Fibroblast of the aortic adventitia (primary cell): ENCODE results near the gene SETD7. TPM values are rescaled to one million over a fixed set of nuclear protein-coding genes. Genes with fewer than 3 reads are reported as not detected.

ENCODE experiments used
- DNase-seq: peaks from one replicate; pipeline ENCODE4 v3.0.0-alpha.2; 2010; ENCODE audit warnings: low read depth
- H3K4me3 ChIP-seq: 2 replicates; pipeline ENCODE4 v1.5.1; 2011; ENCODE audit warnings: low read depth, mild to moderate bottlenecking, control low read depth, low read length, moderate library complexity
- total RNA-seq: library from RNA; depleted of rRNA; stranded (reverse); fragments of >200 nt; gene quantifications from 2 replicates; pipeline ENCODE4 v1.2.3, GENCODE V29; 2012; ENCODE audit warnings: low replicate concordance
- TF ChIP-seq, protein P1 (sequence below): IDR thresholded peaks from 2 replicates; pipeline ENCODE4 v1.5.1; 2011; ENCODE audit warnings: mild to moderate bottlenecking, low read length, control low read depth, inconsistent platforms; ENCODE audit not compliant: insufficient read depth

SETD7 gene
- total RNA-seq, 1 donor: 80.3 TPM

DNA sequence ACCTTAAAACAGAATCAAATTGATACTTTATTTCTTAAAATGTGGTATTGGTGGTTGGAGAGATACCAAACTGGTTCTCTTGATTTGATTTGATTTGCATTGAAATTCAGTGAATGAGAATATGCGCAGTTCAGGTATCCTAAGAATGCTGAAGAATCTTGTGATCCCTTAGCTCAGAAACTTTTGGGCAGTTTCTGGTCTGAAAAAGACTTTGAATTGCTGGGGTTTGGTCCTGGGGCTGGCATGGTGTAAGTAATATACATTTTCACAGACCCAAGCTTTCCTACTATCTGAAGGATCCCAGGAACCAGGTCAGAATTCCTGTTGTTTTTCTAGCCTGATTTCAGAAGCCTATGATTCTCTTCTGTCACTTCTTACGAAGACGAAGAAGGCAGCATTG lies 95.5 kb downstream of the SETD7 start:
- TF ChIP-seq, protein P1, sequence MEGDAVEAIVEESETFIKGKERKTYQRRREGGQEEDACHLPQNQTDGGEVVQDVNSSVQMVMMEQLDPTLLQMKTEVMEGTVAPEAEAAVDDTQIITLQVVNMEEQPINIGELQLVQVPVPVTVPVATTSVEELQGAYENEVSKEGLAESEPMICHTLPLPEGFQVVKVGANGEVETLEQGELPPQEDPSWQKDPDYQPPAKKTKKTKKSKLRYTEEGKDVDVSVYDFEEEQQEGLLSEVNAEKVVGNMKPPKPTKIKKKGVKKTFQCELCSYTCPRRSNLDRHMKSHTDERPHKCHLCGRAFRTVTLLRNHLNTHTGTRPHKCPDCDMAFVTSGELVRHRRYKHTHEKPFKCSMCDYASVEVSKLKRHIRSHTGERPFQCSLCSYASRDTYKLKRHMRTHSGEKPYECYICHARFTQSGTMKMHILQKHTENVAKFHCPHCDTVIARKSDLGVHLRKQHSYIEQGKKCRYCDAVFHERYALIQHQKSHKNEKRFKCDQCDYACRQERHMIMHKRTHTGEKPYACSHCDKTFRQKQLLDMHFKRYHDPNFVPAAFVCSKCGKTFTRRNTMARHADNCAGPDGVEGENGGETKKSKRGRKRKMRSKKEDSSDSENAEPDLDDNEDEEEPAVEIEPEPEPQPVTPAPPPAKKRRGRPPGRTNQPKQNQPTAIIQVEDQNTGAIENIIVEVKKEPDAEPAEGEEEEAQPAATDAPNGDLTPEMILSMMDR: no peak
- no peak for DNase-seq
- no peak overlapping the region for H3K4me3 ChIP-seq

DNA sequence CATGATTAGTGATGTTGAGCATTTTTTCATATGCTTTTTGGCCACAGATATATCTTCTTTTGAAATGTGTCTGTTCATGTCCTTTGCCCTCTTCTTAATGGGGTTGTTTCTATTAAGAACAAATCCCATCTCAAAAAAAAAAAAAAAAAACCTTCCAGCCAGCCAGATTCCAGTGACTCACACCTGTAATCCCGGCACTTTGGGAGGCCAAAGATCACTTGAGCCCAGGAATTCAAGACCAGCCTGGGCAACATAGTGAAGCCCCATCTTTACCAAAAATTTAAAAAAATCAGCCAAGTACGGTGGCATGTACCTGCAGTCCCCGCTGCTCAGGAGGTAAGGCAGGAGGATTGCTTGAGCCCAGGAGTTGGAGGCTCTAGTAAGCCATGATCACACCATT lies 97.0 kb downstream of the SETD7 start:
- peak; percentile 24 for DNase-seq
- TF ChIP-seq, protein P1: no peak

DNA sequence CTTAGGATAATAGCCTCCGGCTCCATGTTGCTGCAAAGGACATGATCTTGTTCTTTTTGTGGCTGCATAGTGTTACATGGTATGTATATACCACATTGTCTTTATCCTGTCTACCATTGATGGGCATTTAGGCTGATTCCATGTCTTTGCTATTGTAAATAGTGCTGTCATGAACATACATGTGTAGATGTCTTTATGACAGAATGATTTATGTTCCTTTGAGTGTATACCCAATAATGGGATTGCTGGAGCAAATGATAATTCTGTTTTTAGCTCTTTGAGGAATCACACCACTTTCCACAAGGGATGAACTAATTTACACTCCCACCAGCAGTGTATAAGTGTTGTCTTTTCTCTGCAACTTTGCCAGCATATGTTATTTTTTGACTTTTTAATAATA lies 97.5 kb downstream of the SETD7 start:
- TF ChIP-seq, protein P1: no peak
- H3K4me3 ChIP-seq: no peak overlapping the region
- no peak for DNase-seq

More for the DNA sequence above, 97.0 kb downstream of the SETD7 start:
- H3K4me3 ChIP-seq: no peak overlapping the region

DNA sequence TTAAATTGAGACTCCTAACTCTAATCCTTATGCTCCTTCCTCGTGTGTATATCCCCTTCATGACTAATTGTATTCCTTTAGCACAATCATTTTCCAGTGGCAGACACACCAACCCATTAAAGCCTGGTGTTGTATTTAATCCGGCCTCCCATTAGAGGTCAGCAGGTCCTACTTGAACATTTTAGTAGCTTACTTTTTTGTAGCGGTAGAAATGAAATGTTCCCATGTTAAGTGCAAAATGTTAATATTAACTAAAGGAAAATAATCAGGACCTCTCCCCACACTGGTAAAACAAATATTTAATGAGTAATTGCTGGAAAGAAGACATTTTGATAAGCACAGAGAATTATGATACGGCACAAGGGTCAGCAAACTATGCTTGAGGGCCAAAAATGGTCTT lies 98.7 kb downstream of the SETD7 start:
- peak; percentile 35 for DNase-seq
- TF ChIP-seq, protein P1: no peak
- no peak overlapping the region for H3K4me3 ChIP-seq

DNA sequence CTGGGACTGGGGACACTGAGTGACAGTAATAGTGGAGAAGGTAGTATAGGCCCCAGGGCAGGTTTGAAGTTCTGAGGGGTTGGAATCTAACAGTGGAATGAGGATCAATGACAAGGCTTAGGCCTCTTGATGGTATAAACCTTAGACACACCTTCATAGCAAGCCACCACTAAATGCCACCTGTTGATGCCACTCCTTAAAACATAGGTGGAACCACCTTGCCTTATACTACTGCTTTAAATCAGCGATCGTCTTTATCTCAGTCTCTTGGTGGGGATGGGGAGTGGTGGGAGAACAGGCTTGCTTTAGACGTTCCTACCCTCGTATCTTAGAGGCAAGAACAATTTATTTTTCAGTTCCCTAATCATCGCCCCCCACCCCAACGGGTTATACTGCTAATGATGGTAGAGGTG lies 100.9 kb downstream of the SETD7 start:
- H3K4me3 ChIP-seq: peak overlapping the region; percentile 100
- TF ChIP-seq, protein P1: no peak
- DNase-seq: no peak

DNA sequence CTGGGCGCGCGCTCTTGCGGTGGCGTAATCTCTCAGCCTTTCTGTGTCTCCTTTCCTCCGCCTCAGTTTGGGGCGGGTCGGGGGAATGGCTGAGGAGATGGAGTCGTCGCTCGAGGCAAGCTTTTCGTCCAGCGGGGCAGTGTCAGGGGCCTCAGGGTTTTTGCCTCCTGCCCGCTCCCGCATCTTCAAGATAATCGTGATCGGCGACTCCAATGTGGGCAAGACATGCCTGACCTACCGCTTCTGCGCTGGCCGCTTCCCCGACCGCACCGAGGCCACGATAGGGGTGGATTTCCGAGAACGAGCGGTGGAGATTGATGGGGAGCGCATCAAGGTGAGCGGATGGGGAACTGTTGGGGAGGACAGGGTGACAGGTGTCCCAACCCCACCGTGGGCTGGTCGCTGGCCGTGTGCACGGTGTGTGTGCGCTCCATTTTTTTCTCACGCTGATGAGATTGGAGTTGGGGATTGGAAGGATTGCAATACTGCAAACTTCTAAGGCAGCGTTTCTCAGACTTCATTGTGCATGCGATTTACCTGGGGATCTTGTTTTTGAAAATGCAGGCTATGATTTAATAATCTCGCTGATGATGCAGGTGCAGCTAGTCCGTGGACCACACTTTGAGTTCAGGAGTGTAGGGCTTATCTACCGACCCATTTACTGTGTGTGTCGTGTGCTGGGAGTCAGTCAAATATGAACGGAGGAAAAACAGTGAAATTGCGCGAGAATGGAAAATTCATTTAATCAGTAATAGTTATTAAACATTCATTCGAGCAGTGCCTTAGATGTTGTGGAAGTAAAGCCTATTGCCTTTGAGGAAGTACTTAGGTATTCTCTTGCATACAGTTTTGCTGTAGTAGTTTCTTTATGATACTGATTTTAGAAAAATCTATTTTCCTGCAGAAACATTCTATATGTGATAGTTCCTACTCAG lies 101.6 kb downstream of the SETD7 start, which contains the start of gene RAB33B:
Gene RAB33B (plus strand): TSS at position 11 of the 935 bp plus-strand sequence. CDS start 75 bp downstream, at position 86.
- peak; percentile 89 for DNase-seq
- H3K4me3 ChIP-seq: peak within 1 kb of the TSS; percentile 100
- TF ChIP-seq, protein P1: no peak
